DMS153 treated with DMSO at 0.1 percent for 48 hours (cell line): ENCODE measurements around the gene PEAK3.

Source experiments
- DNase-seq: peaks from one replicate; lab custom pipeline; 2025; ENCODE audit not compliant: unreplicated experiment; lab: John Stamatoyannopoulos, UW

Gene PEAK3

GRCh38 chr19:2226051-2226839, 55.7 kb downstream of the PEAK3 start:
- no peak for DNase-seq

GRCh38 chr19:2225415-2226050, 56.4 kb downstream of the PEAK3 start:
- DNase-seq: no peak

- no peak for DNase-seq
Observed at GRCh38 chr19:2224754-2225349, 57.1 kb downstream of the PEAK3 start.
